Muscle layer of duodenum (tissue), 2 donors: ENCODE measurements around the gene MARF1.
"Not testable (repeated sequence)": the region's sequence is repeated elsewhere in the genome, so short reads cannot be mapped to it uniquely, and the experiment has no call there.

ENCODE experiments used
- H3K27ac ChIP-seq: one replicate; pipeline ENCODE4 v1.7.0; 2013; ENCODE audit warnings: mild to moderate bottlenecking, low read length
- H3K27me3 ChIP-seq: one replicate; pipeline ENCODE4 v1.7.0; 2013; ENCODE audit warnings: low read depth, mild to moderate bottlenecking, control low read depth, low read length
- H3K36me3 ChIP-seq, 2 donors: one replicate each; pipeline ENCODE4 v1.7.0; 2013; ENCODE audit warnings: low read length in 2 of 2, control low read depth in 1 of 2, mild to moderate bottlenecking in 1 of 2; ENCODE audit not compliant: insufficient read depth in 2 of 2, control insufficient read depth in 1 of 2
- H3K4me1 ChIP-seq, 2 donors: one replicate each; pipeline ENCODE4 v1.7.0; 2013; ENCODE audit warnings: low read length in 2 of 2, mild to moderate bottlenecking in 2 of 2, control low read depth in 1 of 2, moderate library complexity in 1 of 2; ENCODE audit not compliant: insufficient read depth in 2 of 2, control insufficient read depth in 1 of 2
- H3K4me3 ChIP-seq, 2 donors: one replicate each; pipeline ENCODE4 v1.7.0; 2013; ENCODE audit warnings: low read length in 2 of 2, low read depth in 1 of 2, mild to moderate bottlenecking in 1 of 2
- H3K9me3 ChIP-seq, 2 donors: one replicate each; pipeline ENCODE4 v1.7.0; 2013; ENCODE audit warnings: low read length in 2 of 2, control low read depth in 1 of 2, mild to moderate bottlenecking in 1 of 2; ENCODE audit not compliant: control insufficient read depth in 1 of 2
- donor health status: healthy.

The MARF1 gene

DNA sequence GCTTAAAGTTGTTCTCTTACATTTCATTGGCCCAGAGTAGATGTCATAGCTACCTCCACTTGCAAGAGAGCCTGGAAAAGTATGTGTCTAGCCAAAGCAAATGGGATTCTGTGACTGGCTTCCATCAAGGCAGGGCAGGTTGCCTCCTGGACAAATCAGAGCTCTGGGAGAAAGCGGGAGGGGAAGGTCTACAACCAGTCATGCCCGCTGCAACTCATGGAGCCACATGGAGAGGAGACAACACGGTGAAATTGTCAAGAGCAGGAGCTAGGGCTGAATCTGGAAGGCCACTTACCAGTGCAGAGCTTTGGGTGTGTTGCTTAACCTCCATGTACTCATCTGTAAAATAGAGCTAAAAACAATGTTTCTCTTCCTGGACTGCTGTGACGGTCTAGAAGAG lies 83.8 kb downstream of the MARF1 start:
- Histone ChIP-seq H3K9me3 (no peaks in the 10 kb centered on the region), H3K36me3 (no peaks in the 10 kb centered on the region), H3K27me3 (no peaks in the 10 kb centered on the region), H3K27ac (no peak overlapping the region), H3K4me3 (no peak overlapping the region), H3K4me1 (no peaks in the 10 kb centered on the region)

DNA sequence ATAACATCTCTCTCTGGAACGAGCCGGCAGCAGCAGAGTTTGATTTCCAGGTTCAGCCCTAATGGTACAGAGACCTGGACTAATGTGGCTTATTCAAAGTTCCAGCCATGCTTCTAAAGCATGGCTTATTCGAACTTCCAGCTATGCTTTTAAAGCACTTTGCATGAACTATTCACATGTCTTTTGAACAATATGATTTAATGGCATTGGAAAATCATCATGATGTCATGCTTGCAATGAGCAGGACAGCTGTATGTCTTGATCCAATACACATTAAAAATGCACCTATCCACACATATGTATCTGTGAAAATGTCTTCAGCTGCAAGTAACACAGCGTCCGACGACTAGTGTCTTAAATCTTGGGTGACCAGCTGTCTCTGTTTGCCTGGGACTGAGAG lies 85.7 kb downstream of the MARF1 start:
- no peak overlapping the region for H3K27ac ChIP-seq
- H3K4me1 ChIP-seq, result no peaks in the 10 kb centered on the region
- no peaks in the 10 kb centered on the region for H3K36me3 ChIP-seq
- no peaks in the 10 kb centered on the region for H3K9me3 ChIP-seq
- no peak overlapping the region for H3K4me3 ChIP-seq
- H3K27me3 ChIP-seq, result no peaks in the 10 kb centered on the region

DNA sequence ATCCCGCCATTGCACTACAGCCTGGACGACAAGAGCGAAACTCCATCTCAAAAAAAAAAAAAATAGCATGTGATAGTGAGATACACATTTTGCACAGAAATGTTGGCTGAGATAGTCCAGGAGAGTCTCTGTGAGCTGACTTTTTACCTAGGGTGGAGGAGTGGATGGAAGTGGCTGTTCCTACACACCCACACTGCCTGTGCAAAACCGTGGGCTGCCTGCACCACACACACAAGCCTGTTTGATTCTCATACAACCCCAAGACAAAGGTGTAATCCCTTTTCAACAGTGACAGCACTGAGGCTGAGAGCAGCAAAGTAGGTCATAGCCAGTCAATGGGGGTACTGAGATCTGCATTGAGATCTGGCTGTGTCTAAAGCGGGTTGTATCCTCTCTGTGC lies 86.8 kb downstream of the MARF1 start:
- Histone ChIP-seq H3K27ac (no peak overlapping the region), H3K27me3 (no peaks in the 10 kb centered on the region), H3K36me3 (no peaks in the 10 kb centered on the region), H3K9me3 (no peaks in the 10 kb centered on the region), H3K4me1 (no peaks in the 10 kb centered on the region), H3K4me3 (no peak overlapping the region)

DNA sequence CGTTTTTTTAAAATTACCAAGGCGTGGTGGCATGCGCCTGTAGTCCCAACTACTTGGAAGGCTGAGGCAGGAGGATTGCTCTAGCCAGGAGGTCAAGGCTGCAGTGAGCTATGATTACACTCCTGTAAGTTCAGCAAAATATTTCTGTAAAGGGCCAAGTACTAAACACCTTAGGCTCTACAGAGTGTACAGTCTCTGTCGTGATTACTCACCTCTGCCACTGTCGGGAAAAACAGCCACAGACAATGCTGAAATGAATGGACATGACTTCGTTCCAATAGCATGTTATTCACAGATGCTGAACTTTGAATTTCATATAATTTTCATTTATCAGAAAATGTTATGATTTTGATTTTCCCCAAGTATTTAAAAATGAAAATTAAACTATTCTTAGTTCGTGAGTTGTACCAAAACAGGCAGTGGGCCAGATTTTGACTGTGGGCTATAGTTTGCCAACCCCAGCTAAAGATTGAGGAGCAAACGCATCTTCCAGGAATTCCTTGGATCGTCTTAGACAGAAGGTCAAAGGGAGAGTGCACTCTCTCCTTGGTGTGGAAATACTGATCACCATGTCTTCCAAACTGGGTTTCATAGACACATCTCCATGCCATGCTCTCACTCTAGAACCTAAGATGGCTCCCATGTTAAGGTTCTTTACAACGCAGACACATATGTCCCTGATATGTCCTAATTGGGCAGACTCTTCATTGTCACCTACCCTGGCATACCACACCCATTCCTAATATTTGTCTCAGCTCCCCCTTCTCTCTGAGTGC lies 89.5 kb downstream of the MARF1 start:
- H3K27ac ChIP-seq, result no peak overlapping the region
- H3K4me3 ChIP-seq, result no peak overlapping the region
- no peaks in the 10 kb centered on the region for H3K27me3 ChIP-seq
- H3K36me3 ChIP-seq, result no peaks in the 10 kb centered on the region
- H3K4me1 ChIP-seq, result no peaks in the 10 kb centered on the region
- H3K9me3 ChIP-seq, result no peaks in the 10 kb centered on the region

DNA sequence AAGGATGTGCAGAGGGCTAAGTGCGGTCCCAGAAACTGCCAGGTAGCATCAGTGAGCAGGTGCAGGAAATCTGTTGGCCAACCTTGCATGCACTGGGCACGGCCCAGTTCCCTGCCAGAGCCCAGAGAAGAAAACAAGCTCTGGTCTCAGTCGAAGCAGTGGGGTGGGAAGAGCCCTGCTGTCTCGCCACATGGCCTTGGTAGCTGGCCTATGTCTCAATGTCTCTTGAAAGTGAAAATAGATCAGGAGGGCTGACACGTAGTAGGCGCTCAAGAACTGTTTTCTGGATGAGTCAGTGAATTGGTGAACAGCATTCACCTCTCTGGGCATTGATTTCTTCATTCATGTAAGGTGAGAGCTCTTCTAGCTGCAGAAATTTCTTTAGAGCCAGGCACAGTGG lies 90.4 kb downstream of the MARF1 start:
- H3K36me3 ChIP-seq, result no peaks in the 10 kb centered on the region
- no peak overlapping the region for H3K4me3 ChIP-seq
- no peaks in the 10 kb centered on the region for H3K27me3 ChIP-seq
- H3K4me1 ChIP-seq, result no peaks in the 10 kb centered on the region
- no peak overlapping the region for H3K27ac ChIP-seq
- no peaks in the 10 kb centered on the region for H3K9me3 ChIP-seq

DNA sequence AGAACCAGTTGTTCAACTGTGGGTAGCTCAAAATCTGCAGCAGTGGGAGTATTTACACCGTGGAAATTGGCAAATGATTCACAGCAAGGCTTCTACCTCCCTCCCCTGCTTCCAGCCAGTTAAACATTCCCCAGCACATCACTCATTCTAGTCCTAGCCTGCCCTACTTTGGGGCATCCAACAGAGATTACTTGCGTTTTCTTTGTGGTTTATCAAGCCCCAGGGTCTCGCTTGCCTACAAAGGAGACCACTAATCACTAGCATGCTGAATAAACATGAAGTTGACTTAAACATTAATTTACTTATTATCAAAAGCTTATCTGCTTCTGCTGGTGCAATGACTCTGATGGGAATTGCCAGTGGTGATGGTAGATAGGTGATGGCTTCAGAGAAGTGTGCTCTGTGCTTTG lies 94.5 kb downstream of the MARF1 start:
- Histone ChIP-seq H3K27me3 (no peaks in the 10 kb centered on the region), H3K36me3 (no peaks in the 10 kb centered on the region), H3K4me3 (no peak overlapping the region), H3K9me3 (no peaks in the 10 kb centered on the region), H3K27ac (no peak overlapping the region), H3K4me1 (peaks cover 0 to 3% of the 10 kb centered on the region in 2 donors)

DNA sequence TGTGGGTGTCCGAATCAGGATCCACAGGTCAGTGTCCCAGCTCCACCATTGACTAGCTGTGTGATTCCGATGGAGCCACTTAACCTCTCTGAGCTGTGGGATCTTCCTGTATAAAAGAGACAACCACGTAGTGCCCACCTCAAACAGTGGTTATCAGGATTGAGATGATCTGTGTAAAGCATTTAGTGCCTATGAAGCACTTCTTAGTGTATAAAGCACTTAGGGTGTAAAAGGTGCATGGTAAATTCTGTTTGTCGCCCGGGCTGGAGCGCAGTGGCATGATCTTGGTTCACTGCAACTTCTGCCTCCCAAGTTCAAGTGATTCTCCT lies 95.2 kb downstream of the MARF1 start:
- Histone ChIP-seq H3K27ac (no peak overlapping the region), H3K4me3 (no peak overlapping the region), H3K4me1 (peaks cover 0 to 3% of the 10 kb centered on the region in 2 donors), H3K36me3 (no peaks in the 10 kb centered on the region), H3K9me3 (peaks cover 0 to 2% of the 10 kb centered on the region in 2 donors), H3K27me3 (no peaks in the 10 kb centered on the region)

DNA sequence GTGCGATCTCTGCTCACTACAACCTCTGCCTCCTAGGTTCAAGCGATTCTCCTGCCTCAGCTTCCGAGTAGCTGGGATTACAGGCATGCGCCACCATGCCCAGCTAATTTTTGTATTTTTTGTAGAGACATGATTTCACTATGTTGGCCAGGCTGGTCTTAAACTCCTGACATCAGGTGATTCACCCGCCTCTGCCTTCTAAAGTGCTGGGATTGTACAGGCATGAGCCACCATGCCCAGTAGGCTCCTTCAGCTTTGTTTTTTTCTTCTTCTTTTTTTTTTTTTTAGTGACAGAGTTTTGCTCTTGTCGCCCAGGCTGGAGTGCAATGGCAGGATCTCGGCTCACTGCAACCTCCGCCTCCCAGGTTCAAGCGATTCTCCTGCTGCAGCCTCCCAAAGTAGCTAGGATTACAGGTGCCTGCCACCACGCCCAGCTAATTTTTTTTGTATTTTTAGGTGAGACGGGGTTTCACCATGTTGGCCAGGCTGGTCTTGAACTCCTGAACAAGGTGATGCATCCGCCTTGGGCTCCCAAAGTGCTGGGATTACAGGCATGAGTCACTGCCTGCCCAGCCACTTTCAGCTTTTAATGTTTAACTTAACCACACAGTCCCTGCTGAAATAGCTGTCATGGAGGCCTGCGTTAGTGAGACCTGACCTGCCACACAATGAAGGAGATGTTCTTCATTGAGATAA lies 95.7 kb downstream of the MARF1 start:
- not testable (repeated sequence) for H3K36me3 ChIP-seq, H3K4me3 ChIP-seq, H3K9me3 ChIP-seq, H3K27me3 ChIP-seq, H3K27ac ChIP-seq, H3K4me1 ChIP-seq

DNA sequence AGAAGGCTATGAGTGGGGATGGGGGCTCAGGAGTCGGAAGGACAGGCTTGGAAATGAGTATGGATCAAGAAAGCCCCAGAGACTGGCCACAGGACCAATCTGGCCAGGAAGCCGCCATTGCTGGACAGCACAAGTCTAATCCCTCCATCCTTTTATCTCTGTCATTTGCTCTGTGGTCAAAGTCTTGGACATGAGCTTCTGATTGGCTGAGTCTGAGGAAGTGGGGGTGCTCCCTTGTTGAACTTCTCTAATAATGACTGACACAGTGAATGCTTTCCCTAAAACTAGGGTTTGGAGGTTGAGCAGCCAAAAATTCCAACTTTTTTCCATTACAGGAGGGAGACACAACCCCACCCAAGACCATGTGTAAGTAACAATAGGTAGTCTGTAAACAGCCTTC lies 97.4 kb downstream of the MARF1 start:
- no peak overlapping the region for H3K4me3 ChIP-seq
- peaks cover 0 to 3% of the 10 kb centered on the region in 2 donors for H3K4me1 ChIP-seq
- no peak overlapping the region for H3K27ac ChIP-seq
- peaks cover 0 to 4% of the 10 kb centered on the region in 2 donors for H3K9me3 ChIP-seq
- H3K36me3 ChIP-seq, result no peaks in the 10 kb centered on the region
- H3K27me3 ChIP-seq, result no peaks in the 10 kb centered on the region

DNA sequence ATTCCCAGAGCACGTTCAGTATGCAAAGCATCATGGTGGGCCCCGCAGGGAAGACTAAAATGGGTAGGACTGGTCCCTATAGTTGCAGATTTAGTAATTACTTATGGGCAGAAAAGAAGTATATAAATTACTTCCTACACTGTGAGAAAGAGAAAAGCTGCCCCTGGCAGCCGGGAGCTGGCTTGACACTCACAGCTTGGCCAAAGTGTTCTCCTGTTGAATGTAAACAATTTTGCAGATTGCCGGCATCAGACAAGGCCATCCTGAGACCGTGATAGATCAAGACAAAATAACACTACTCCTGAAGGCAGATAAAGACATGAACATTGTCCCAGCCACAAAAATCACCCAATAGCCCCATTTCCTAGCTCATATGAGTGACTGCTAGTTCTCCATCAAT lies 98.5 kb downstream of the MARF1 start:
- no peaks in the 10 kb centered on the region for H3K27me3 ChIP-seq
- peaks cover 0 to 3% of the 10 kb centered on the region in 2 donors for H3K4me1 ChIP-seq
- no peaks in the 10 kb centered on the region for H3K36me3 ChIP-seq
- H3K9me3 ChIP-seq, result peaks cover 0 to 4% of the 10 kb centered on the region in 2 donors
- H3K27ac ChIP-seq, result no peak overlapping the region
- no peak overlapping the region for H3K4me3 ChIP-seq
